ENCODE measurements around the gene GPR137B.

Gene GPR137B

DNA sequence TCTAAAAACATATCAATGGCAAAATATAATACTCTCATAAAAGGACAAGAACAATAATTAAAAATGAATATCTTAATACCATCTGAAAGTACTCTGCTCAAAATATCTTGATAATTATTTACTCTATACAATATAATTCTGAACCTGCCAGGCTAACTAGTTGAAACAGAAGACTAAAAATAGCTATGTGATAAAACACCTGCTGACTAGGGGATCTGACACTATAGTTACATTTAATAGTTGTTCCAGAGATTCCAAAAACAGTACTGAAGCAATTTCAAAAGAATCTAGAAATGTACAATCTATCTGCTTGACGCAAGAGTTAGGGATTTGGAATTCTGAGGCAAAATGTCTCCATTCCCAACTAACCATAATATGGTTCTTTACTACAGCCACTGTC, 109.2 kb downstream of the GPR137B start:
- no peak for DNase-seq (ENCODE audit: extremely low read depth in 1 of 2, low read depth in 1 of 2)

DNA sequence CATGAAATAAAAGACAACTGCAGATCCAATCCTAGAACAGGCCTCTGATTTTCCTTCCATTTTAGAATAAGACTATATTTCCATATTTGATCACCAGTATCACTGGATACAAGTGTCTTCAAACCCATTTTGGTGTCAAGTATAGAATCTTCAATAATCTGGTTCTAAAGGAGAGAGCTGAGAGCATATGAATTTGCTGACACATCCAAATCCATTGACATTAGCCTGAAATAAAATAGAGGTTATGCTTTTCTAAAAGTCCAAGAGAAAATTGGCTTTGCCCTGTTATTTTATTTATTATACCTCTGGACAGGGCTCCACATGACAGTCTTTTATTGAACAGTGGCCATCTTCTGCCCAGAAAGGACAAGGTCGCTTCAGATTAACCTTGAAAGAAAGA, 110.8 kb downstream of the GPR137B start:
- DNase-seq (ENCODE audit: extremely low read depth in 1 of 2, low read depth in 1 of 2): no peak

DNA sequence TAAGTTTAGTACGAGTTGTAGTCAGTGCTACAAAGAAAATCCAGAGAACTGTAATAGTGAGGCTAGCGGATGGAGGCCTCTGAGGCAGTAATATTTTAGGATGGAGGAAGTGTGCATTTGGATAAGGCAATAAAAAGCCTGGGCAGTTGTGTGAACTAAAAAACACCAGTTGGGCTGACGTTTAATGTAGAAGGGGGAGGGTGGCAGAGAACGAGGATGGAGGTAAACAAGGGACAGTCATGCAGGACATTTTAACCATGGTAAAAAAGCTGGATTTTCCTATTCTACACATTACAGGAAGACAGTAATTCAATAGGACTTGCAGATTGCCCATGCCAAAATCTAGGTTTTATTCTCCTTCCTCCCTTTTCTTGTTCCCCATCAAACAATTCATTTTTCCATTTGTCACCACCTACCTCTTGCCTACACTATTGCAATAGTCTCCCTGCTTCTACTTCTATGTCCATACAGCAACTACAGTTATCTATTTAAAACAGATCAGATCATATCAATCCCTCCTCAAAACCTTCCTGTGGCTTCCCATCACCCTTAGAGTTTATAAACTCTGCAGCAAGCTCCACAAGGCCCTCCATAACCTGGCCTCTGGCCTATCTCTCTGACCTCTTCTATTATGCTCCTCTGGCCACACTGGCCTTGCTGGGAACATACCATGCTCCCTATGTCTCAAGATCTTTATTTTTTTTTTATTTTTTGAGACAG, 111.7 kb downstream of the GPR137B start:
- DNase-seq (ENCODE audit: extremely low read depth in 1 of 2, low read depth in 1 of 2): no peak

DNA sequence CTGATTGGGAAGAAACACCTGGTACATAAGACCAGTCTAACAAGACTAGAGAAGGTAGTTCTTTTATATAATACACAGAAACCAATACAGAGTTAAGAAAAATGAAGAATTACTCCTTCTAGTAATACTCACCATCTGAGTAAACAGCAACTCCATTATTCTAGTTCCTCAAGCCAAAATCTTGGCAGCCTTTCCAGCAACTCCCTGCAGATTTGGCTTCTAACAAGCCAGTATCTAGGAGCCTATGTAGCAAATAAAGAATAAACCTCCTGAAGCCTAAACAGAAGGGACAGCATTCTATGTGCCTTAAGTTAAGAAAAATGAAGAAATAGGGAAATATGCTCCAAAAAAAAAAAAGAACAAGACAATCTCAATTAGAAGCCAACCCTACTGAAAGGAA, 114.9 kb downstream of the GPR137B start:
- no peak for DNase-seq (ENCODE audit: extremely low read depth in 1 of 2, low read depth in 1 of 2)

DNA sequence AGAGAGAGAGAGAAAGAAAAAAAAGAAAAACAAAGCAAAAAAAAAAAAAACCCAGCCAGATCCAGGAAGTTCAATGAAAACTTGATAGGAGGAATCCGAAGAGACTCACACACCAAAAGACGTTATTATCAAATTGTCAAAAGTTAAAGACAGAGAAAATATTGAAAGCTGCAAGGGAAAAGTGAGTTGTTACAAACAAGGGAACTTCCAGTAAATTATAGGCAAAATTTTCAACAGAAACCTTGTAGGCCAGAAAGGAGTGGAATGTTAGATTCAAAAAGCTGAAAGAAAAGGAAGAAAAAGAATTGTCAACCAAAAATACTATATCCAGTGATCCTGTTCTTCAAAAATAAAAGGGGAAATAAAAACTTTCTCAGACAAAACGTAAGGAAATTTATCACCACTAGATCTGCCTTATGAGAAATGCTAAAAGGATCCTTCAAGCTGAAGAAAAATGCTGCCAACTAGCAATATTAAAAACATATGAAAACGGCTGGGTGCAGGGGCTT, 115.8 kb downstream of the GPR137B start:
- DNase-seq (ENCODE audit: extremely low read depth in 1 of 2, low read depth in 1 of 2): no peak
